GM18867 (cell line): ENCODE data around the gene GAB1.

ENCODE experiments used
- ATAC-seq: cut with Tn5 transposase; IDR thresholded peaks from one replicate; pipeline ENCODE4 v1.9.1; 2021; ENCODE audit warnings: mild to moderate bottlenecking, moderate library complexity; ENCODE audit not compliant: unreplicated experiment

The GAB1 gene

GRCh38 chr4:143357161-143357845 lies 20.6 kb downstream of the GAB1 start:
- peak; percentile 42 for ATAC-seq

GRCh38 chr4:143358419-143358818 lies 21.7 kb downstream of the GAB1 start:
- ATAC-seq: no peak

GRCh38 chr4:143358923-143359643 lies 22.4 kb downstream of the GAB1 start:
- ATAC-seq: peak; percentile 83

- ATAC-seq: no peak
Observed at GRCh38 chr4:143359644-143360193, 23.0 kb downstream of the GAB1 start.

- no peak for ATAC-seq
Observed at GRCh38 chr4:143360838-143361625, 24.4 kb downstream of the GAB1 start.

GRCh38 chr4:143362349-143363046 lies 25.8 kb downstream of the GAB1 start:
- no peak for ATAC-seq

GRCh38 chr4:143363332-143363731 lies 26.7 kb downstream of the GAB1 start:
- ATAC-seq: no peak

GRCh38 chr4:143364063-143364462 lies 27.4 kb downstream of the GAB1 start:
- ATAC-seq: no peak

GRCh38 chr4:143367863-143368262 lies 31.2 kb downstream of the GAB1 start:
- ATAC-seq: no peak

- ATAC-seq: no peak
Observed at GRCh38 chr4:143369552-143369951, 32.9 kb downstream of the GAB1 start.

GRCh38 chr4:143372093-143372915 lies 35.6 kb downstream of the GAB1 start:
- ATAC-seq: peak; percentile 68

- no peak for ATAC-seq
Observed at GRCh38 chr4:143374255-143374654, 37.6 kb downstream of the GAB1 start.

GRCh38 chr4:143374771-143375170 lies 38.1 kb downstream of the GAB1 start:
- ATAC-seq: no peak

GRCh38 chr4:143375326-143376073 lies 38.8 kb downstream of the GAB1 start:
- ATAC-seq: peak; percentile 52

GRCh38 chr4:143377611-143378099 lies 41.0 kb downstream of the GAB1 start:
- ATAC-seq: peak; percentile 57

GRCh38 chr4:143380629-143381028 lies 44.0 kb downstream of the GAB1 start:
- ATAC-seq: no peak

- peak; percentile 53 for ATAC-seq
Observed at GRCh38 chr4:143381189-143382118, 44.8 kb downstream of the GAB1 start.

GRCh38 chr4:143382596-143382995 lies 45.9 kb downstream of the GAB1 start:
- no peak for ATAC-seq
